Parathyroid adenoma (tissue), 2 donors: ENCODE results near the gene NOA1.
A peak's percentile ranks its signal among the peaks of the same experiment; 100 is the strongest.

Experiments used
- H2AFZ ChIP-seq: fragments of 300-600 bp; sonication (generic); one replicate; pipeline ENCODE4 v1.7.0; 2017; ENCODE audit warnings: antibody characterized with exemption, mild to moderate bottlenecking
- H3K27ac ChIP-seq: fragments of 300-600 bp; sonication (generic); one replicate; pipeline ENCODE4 v1.7.0; 2017
- H3K27me3 ChIP-seq: fragments of 300-600 bp; sonication (generic); one replicate; pipeline ENCODE4 v1.7.0; 2017; ENCODE audit warnings: low read length; ENCODE audit not compliant: control insufficient read depth, insufficient read depth
- H3K36me3 ChIP-seq: fragments of 300-600 bp; sonication (generic); one replicate; pipeline ENCODE4 v1.7.0; 2017; ENCODE audit warnings: low read length; ENCODE audit not compliant: control insufficient read depth, insufficient read depth
- H3K4me1 ChIP-seq: fragments of 300-600 bp; sonication (generic); one replicate; pipeline ENCODE4 v1.7.0; 2017; ENCODE audit warnings: control low read depth
- H3K4me2 ChIP-seq: fragments of 300-600 bp; sonication (generic); one replicate; pipeline ENCODE4 v1.7.0; 2017; ENCODE audit warnings: low read length
- H3K4me3 ChIP-seq: fragments of 300-600 bp; sonication (generic); one replicate; pipeline ENCODE4 v1.7.0; 2017; ENCODE audit warnings: low read depth, low read length
- H3K79me2 ChIP-seq: fragments of 300-600 bp; sonication (generic); one replicate; pipeline ENCODE4 v1.7.0; 2017; ENCODE audit warnings: control low read depth
- H3K9ac ChIP-seq: fragments of 300-600 bp; sonication (generic); one replicate; pipeline ENCODE4 v1.7.0; 2017; ENCODE audit warnings: mild to moderate bottlenecking
- H3K9me3 ChIP-seq: fragments of 300-600 bp; sonication (generic); one replicate; pipeline ENCODE4 v1.7.0; 2017; ENCODE audit warnings: low read length; ENCODE audit not compliant: control insufficient read depth
- CTCF ChIP-seq: fragments of 300-600 bp; sonication (generic); IDR thresholded peaks from one replicate; pipeline ENCODE4 v1.7.0; 2017; ENCODE audit warnings: antibody characterized with exemption, mild to moderate bottlenecking
- donor health status: primary hyperparathyroidism.

NOA1 gene

DNA sequence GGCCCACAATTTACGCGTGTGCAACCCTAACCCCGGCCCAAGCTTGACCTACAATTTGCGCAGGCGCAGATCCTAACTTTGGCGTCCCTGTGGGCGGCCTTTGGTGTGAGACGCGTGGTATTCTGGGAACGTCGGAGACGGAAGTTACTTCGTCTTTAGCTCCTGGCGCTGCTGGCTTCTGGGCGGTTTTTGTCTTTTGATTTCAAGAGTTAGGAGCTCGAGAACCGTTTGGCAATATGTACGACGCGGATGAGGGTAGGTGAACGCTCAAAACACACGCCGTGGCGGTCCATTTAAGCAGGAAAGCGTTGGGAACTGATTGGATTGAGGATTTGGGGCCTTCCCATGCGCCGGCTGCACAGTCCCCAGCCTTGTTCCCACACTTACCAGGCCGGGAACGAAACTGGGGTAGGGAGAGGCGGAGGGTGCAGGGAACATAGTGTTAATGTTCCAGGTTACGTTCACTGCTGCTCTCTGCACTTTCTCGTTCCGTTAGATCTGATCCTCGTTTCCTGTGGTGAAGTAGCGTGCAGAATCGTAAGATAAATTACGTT is 1.4 kb upstream of the NOA1 start, which contains the start of gene POLR2B:
POLR2B (plus strand) TSS at position 147 of the 554 bp plus-strand sequence; CDS start at position 237, 90 bp downstream.
- Histone ChIP-seq H3K79me2 (peaks cover 20% of the 10 kb centered on the region), H3K4me2 (peak within 1 kb of the TSS; percentile 82), H3K27me3 (no peaks in the 10 kb centered on the region), H3K36me3 (no peaks in the 10 kb centered on the region), H3K4me1 (no peaks in the 10 kb centered on the region), H3K9me3 (no peaks in the 10 kb centered on the region), H3K9ac (peak within 1 kb of the TSS; percentile 53), H3K4me3 (peak within 1 kb of the TSS; percentile 88), H3K27ac (peak within 1 kb of the TSS; percentile 80), H2AFZ (peak within 1 kb of the TSS; percentile 90)
- TF ChIP-seq CTCF, result no peak

DNA sequence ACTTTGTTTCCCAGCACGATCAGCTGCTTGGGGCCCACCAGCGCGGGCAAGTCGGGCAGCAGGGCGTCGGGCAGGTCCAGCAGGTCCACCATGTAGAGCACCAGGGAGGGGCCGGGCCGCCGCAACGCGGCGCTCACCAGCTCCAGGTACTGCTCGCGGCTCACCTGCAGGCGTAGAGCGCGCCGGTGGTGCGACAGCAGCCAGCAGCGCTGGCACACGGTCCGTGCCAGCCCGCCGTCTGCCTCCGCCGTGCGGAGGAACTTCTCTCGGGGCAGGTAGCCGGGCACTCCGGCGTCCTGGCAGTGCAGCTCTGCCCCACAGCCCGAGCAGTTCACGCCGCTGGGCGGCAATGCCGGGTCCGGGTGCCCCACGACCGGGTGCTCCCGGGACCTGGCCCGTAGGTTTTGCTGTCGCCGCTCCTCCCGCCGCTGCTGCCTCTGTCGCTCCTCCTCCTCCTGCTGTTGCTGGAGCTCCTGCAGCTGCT is 527 bp downstream of the NOA1 start:
- TF ChIP-seq CTCF, result peak; percentile 12
- Histone ChIP-seq H3K27me3 (no peaks in the 10 kb centered on the region), H2AFZ (peak overlapping the region; percentile 90), H3K9ac (peak overlapping the region; percentile 29), H3K4me1 (no peaks in the 10 kb centered on the region), H3K4me3 (peak overlapping the region; percentile 88), H3K79me2 (peaks cover 13% of the 10 kb centered on the region), H3K36me3 (no peaks in the 10 kb centered on the region), H3K27ac (peak overlapping the region; percentile 80), H3K4me2 (peak overlapping the region; percentile 79), H3K9me3 (no peaks in the 10 kb centered on the region)

GRCh38 chr4:56976283-56976836 is 1.0 kb downstream of the NOA1 start:
- Histone ChIP-seq H3K9ac (no peak overlapping the region), H3K27ac (no peak overlapping the region), H2AFZ (peak overlapping the region; percentile 90), H3K4me3 (peak overlapping the region; percentile 88), H3K4me1 (no peaks in the 10 kb centered on the region), H3K79me2 (peaks cover 13% of the 10 kb centered on the region), H3K36me3 (no peaks in the 10 kb centered on the region), H3K9me3 (no peaks in the 10 kb centered on the region), H3K4me2 (peak overlapping the region; percentile 79), H3K27me3 (no peaks in the 10 kb centered on the region)
- no peak for TF ChIP-seq CTCF

GRCh38 chr4:56973336-56973735 is 4.1 kb downstream of the NOA1 start:
- Histone ChIP-seq H2AFZ (no peak overlapping the region), H3K27me3 (no peaks in the 10 kb centered on the region), H3K9ac (no peak overlapping the region), H3K4me1 (no peaks in the 10 kb centered on the region), H3K36me3 (no peaks in the 10 kb centered on the region), H3K27ac (no peak overlapping the region), H3K4me2 (no peak overlapping the region), H3K9me3 (no peaks in the 10 kb centered on the region), H3K79me2 (peaks cover 4% of the 10 kb centered on the region), H3K4me3 (no peak overlapping the region)
- no peak for TF ChIP-seq CTCF

- H3K36me3 ChIP-seq, result no peaks in the 10 kb centered on the region
- no peak overlapping the region for H3K4me3 ChIP-seq
- TF ChIP-seq CTCF, result no peak
- H3K79me2 ChIP-seq, result peaks cover 4% of the 10 kb centered on the region
- no peaks in the 10 kb centered on the region for H3K27me3 ChIP-seq
- no peaks in the 10 kb centered on the region for H3K9me3 ChIP-seq
- H3K27ac ChIP-seq, result no peak overlapping the region
- no peak overlapping the region for H3K9ac ChIP-seq
- H3K4me2 ChIP-seq, result no peak overlapping the region
- no peaks in the 10 kb centered on the region for H3K4me1 ChIP-seq
- H2AFZ ChIP-seq, result no peak overlapping the region
Measured at GRCh38 chr4:56972809-56973208, 4.6 kb downstream of the NOA1 start.
